Neutrophil (primary cell): ENCODE measurements around the gene PTPRG.

Source experiments
- H3K27ac ChIP-seq: fragments of 200-600 bp; sonication (generic); 2 replicates; pipeline ENCODE4 v1.5.1; 2016; ENCODE audit warnings: mild to moderate bottlenecking, moderate library complexity
- H3K27me3 ChIP-seq: fragments of 200-600 bp; sonication (generic); 2 replicates; pipeline ENCODE4 v1.6.0; 2016; ENCODE audit warnings: mild to moderate bottlenecking
- H3K36me3 ChIP-seq: fragments of 200-600 bp; sonication (generic); 2 replicates; pipeline ENCODE4 v1.5.1; 2017
- H3K4me1 ChIP-seq, 2 experiments: fragments of 200-600 bp in 1 of 2; sonication (generic) in 1 of 2; 1 replicate in 1 of 2; 2 replicates in 1 of 2; pipeline versions ENCODE4 v1.5.1 to v1.6.1; 2013 to 2016; ENCODE audit warnings: low read depth in 1 of 2, low read length in 1 of 2, mild to moderate bottlenecking in 1 of 2, moderate library complexity in 1 of 2; ENCODE audit not compliant: control insufficient read depth in 1 of 2, insufficient read depth in 1 of 2
- H3K4me3 ChIP-seq, 2 experiments: fragments of 200-600 bp in 1 of 2; sonication (generic) in 1 of 2; 1 replicate in 1 of 2; 2 replicates in 1 of 2; pipeline ENCODE4 v1.5.1; 2013 to 2016; ENCODE audit warnings: low read depth in 1 of 2, low read length in 1 of 2, mild to moderate bottlenecking in 1 of 2, moderate library complexity in 1 of 2
- H3K9me3 ChIP-seq: fragments of 200-600 bp; sonication (generic); 2 replicates; pipeline ENCODE4 v1.5.1; 2016
- CTCF ChIP-seq: fragments of 200-600 bp; sonication (generic); IDR thresholded peaks from 2 replicates; pipeline ENCODE4 v1.5.1; 2016; ENCODE audit warnings: antibody characterized with exemption

Gene PTPRG

GRCh38 chr3:61915296-61915695 lies 353.9 kb downstream of the PTPRG start:
- H3K4me3 ChIP-seq, result no peak overlapping the region
- no peaks in the 10 kb centered on the region for H3K27me3 ChIP-seq
- no peaks in the 10 kb centered on the region for H3K4me1 ChIP-seq
- no peak overlapping the region for H3K27ac ChIP-seq
- no peaks in the 10 kb centered on the region for H3K36me3 ChIP-seq
- H3K9me3 ChIP-seq, result no peaks in the 10 kb centered on the region
- TF ChIP-seq CTCF, result no peak

DNA sequence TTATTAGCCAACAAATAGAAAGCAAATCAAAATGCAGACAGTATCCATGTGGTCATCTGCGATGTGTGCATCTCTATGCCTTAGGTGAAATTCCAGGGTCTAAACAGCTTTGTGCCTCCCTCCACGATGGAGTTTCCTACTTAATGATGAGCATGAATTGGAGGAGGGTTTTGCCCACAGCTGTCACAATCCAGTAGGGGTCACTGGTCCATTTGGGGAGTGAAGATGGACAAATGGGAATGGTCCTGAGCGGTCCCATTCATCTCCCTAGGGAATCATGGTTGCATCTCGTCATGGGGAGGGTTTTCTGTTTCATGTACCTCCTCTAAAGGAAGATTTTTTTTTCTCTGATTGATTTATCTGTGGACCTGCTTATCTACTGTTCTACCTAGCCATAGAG lies 358.0 kb downstream of the PTPRG start:
- no peak for TF ChIP-seq CTCF
- Histone ChIP-seq H3K27me3 (no peaks in the 10 kb centered on the region), H3K27ac (no peak overlapping the region), H3K9me3 (no peaks in the 10 kb centered on the region), H3K4me1 (no peaks in the 10 kb centered on the region), H3K36me3 (no peaks in the 10 kb centered on the region), H3K4me3 (no peak overlapping the region)

DNA sequence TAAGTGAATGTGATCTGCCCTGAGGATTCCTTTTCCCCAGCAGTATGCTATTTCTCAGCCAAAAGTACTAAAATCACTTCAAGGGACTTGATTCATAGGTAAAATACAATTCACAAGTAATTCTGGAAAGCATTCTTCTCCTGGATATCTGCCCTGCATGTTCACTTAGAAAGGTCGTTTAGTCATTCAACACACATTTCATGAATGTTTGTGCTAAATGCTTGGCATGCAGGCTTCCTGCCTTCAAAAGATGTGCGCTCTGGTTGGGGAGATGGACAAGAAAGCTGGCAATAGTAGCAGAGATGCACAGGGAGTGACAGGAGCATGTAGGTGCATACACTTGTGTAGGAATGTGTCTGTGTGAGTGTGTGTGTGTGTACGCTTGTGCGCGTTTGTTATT lies 360.7 kb downstream of the PTPRG start:
- Histone ChIP-seq H3K4me1 (no peaks in the 10 kb centered on the region), H3K36me3 (no peaks in the 10 kb centered on the region), H3K27ac (no peak overlapping the region), H3K27me3 (no peaks in the 10 kb centered on the region), H3K4me3 (no peak overlapping the region), H3K9me3 (no peaks in the 10 kb centered on the region)
- no peak for TF ChIP-seq CTCF

GRCh38 chr3:61924090-61924735 lies 362.8 kb downstream of the PTPRG start:
- Histone ChIP-seq H3K27ac (no peak overlapping the region), H3K9me3 (no peaks in the 10 kb centered on the region), H3K36me3 (no peaks in the 10 kb centered on the region), H3K4me3 (no peak overlapping the region), H3K27me3 (no peaks in the 10 kb centered on the region), H3K4me1 (no peaks in the 10 kb centered on the region)
- TF ChIP-seq CTCF, result no peak

DNA sequence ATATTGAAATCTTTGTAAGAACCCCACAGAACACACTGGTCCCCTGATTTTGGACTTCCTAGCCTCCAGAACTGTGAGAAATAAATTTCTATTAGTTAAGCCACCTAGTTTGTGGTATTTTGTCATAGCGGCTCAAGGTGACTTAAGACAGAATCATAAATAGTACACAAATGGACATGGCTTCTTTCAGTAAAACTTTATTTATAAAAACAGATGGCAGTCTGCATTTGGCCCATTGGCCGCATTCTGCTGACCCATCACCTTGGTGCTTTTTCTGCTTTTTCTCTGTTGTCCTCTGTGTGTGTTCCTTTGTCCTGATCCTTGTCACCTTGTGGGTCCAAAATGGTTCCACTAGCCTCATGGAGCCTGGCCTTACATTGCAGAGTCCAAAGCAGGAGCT lies 363.6 kb downstream of the PTPRG start:
- no peak for TF ChIP-seq CTCF
- H3K27ac ChIP-seq, result no peak overlapping the region
- no peaks in the 10 kb centered on the region for H3K36me3 ChIP-seq
- no peaks in the 10 kb centered on the region for H3K9me3 ChIP-seq
- no peaks in the 10 kb centered on the region for H3K4me1 ChIP-seq
- H3K4me3 ChIP-seq, result no peak overlapping the region
- no peaks in the 10 kb centered on the region for H3K27me3 ChIP-seq

GRCh38 chr3:61925721-61926120 lies 364.4 kb downstream of the PTPRG start:
- Histone ChIP-seq H3K27me3 (no peaks in the 10 kb centered on the region), H3K4me3 (no peak overlapping the region), H3K36me3 (no peaks in the 10 kb centered on the region), H3K9me3 (no peaks in the 10 kb centered on the region), H3K4me1 (no peaks in the 10 kb centered on the region), H3K27ac (no peak overlapping the region)
- TF ChIP-seq CTCF, result no peak
